ENCODE results near the gene HLX.

DNA sequence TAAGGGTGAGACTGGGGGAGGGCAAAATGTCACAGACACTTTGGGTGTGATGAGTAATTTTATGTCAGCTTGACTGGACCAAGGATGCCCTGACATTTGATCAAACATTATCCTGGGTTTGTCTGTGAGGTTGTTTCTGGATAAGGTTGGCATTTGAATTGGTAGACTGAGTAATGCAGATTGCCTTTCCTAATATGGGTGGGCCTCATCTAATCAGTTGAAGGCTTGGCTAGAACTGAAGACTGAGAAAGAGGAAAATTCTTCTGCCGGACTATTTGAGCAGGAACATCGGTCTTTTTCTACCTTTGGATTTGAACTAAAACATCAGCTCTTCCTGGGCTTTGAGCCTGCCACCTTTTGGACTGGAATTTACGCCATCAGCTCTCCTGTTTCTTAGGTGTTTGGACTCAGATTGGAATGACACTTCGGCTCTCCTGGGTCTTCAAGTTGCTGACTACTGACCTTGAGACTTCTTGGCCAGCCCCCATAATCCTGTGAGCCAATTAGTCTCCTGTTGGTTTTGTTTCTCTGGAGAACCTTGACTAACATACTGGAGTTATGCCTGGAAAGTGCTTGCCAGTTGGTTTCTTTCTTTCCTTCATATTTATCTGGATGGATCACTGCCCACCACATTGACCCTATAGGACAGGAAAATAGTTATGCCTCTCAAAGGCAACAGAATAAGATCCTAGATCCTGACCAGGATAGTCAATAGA is 44.9 kb upstream of the HLX start:
- TF ChIP-seq, protein P1, sequence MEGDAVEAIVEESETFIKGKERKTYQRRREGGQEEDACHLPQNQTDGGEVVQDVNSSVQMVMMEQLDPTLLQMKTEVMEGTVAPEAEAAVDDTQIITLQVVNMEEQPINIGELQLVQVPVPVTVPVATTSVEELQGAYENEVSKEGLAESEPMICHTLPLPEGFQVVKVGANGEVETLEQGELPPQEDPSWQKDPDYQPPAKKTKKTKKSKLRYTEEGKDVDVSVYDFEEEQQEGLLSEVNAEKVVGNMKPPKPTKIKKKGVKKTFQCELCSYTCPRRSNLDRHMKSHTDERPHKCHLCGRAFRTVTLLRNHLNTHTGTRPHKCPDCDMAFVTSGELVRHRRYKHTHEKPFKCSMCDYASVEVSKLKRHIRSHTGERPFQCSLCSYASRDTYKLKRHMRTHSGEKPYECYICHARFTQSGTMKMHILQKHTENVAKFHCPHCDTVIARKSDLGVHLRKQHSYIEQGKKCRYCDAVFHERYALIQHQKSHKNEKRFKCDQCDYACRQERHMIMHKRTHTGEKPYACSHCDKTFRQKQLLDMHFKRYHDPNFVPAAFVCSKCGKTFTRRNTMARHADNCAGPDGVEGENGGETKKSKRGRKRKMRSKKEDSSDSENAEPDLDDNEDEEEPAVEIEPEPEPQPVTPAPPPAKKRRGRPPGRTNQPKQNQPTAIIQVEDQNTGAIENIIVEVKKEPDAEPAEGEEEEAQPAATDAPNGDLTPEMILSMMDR (IDR thresholded peaks at IDR 0.05; ENCODE audit: borderline replicate concordance, extremely low read depth, low read length, poor library complexity, severe bottlenecking) = no peak
- no peak for TF ChIP-seq EZH2 (IDR thresholded peaks at IDR 0.05; ENCODE audit: borderline replicate concordance, low read depth, low read length, severe bottlenecking)
